A549 (cell line): ENCODE results near the gene ARMCX1.

ENCODE experiments used
- CBX8 ChIP-seq: fragments of 200-600 bp; sonication (generic); IDR thresholded peaks from 2 replicates; pipeline ENCODE4 v1.6.1; 2016
- EP300 ChIP-seq, 2 experiments: fragments of >200 bp; sonication (Bioruptor Twin); formaldehyde crosslinking; IDR thresholded peaks; 2 replicates in 1 of 2; 3 replicates in 1 of 2; pipeline ENCODE4 v1.6.1; 2016 to 2017
- MAFK ChIP-seq: fragments of 450-650 bp; IDR thresholded peaks from 2 replicates; pipeline ENCODE4 v1.6.1; 2014; ENCODE audit not compliant: partially characterized antibody
- POLR2A ChIP-seq: IDR thresholded peaks from 2 replicates; pipeline ENCODE4 v1.6.1; 2012; ENCODE audit warnings: mild to moderate bottlenecking, low read length
- RFX5 ChIP-seq: fragments of 450-650 bp; IDR thresholded peaks from 2 replicates; pipeline ENCODE4 v1.7.1; 2014; ENCODE audit warnings: antibody characterized with exemption, mild to moderate bottlenecking, moderate library complexity
- TF ChIP-seq, protein P1 (sequence below): fragments of >200 bp; sonication (Bioruptor Twin); formaldehyde crosslinking; IDR thresholded peaks from 3 replicates; pipeline ENCODE4 v1.5.1; 2016
- TF ChIP-seq, protein P2 (sequence below): IDR thresholded peaks from 2 replicates; pipeline ENCODE4 v1.6.1; 2012
- TF ChIP-seq, protein P3 (sequence below): fragments of 450-650 bp; IDR thresholded peaks from 2 replicates; pipeline ENCODE4 v1.6.1; 2014; ENCODE audit warnings: antibody characterized with exemption

DNA sequence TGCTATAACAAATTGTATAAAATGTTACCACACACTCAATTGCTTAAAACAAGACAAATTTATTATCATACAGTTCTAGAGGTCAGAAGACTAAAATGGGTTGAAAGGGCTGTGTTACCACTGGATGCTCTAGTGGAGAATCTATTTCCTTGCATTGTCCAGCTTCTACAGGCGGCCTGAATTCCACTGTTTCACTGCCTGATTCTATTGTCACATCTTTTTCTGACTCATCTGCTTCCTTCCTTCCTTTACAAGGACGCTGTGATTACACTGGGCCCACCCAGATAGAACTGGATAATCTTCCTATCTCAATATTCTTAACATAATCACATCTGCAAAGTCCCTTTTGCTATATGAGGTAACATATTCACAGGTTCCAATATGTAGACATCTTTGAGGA is 19.4 kb upstream of the ARMCX1 start:
- TF ChIP-seq, protein P1, sequence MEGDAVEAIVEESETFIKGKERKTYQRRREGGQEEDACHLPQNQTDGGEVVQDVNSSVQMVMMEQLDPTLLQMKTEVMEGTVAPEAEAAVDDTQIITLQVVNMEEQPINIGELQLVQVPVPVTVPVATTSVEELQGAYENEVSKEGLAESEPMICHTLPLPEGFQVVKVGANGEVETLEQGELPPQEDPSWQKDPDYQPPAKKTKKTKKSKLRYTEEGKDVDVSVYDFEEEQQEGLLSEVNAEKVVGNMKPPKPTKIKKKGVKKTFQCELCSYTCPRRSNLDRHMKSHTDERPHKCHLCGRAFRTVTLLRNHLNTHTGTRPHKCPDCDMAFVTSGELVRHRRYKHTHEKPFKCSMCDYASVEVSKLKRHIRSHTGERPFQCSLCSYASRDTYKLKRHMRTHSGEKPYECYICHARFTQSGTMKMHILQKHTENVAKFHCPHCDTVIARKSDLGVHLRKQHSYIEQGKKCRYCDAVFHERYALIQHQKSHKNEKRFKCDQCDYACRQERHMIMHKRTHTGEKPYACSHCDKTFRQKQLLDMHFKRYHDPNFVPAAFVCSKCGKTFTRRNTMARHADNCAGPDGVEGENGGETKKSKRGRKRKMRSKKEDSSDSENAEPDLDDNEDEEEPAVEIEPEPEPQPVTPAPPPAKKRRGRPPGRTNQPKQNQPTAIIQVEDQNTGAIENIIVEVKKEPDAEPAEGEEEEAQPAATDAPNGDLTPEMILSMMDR, result no peak
- TF ChIP-seq, protein P2, sequence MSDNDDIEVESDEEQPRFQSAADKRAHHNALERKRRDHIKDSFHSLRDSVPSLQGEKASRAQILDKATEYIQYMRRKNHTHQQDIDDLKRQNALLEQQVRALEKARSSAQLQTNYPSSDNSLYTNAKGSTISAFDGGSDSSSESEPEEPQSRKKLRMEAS, result no peak
- TF ChIP-seq POLR2A, result no peak
- no peak for TF ChIP-seq EP300 (IDR thresholded peaks at IDR 0.05)
- TF ChIP-seq MAFK, result no peak
- TF ChIP-seq, protein P3, sequence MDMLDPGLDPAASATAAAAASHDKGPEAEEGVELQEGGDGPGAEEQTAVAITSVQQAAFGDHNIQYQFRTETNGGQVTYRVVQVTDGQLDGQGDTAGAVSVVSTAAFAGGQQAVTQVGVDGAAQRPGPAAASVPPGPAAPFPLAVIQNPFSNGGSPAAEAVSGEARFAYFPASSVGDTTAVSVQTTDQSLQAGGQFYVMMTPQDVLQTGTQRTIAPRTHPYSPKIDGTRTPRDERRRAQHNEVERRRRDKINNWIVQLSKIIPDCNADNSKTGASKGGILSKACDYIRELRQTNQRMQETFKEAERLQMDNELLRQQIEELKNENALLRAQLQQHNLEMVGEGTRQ, result no peak
- no peak for TF ChIP-seq CBX8
- no peak for TF ChIP-seq RFX5
